HL-60/S4 treated with phorbol 12-myristate 13-acetate at 8.2 ng/mL for 4 days and 3 days (cell line): ENCODE measurements around the gene DNAJC28.
"Not testable (repeated sequence)": the region's sequence is repeated elsewhere in the genome, so short reads cannot be mapped to it uniquely, and the experiment has no call there.

Experiments used
- in situ Hi-C: fragments of 300-500 bp; cut with MboI; formaldehyde crosslinking; loops from 2 replicates; pipeline ENCODE4 v1.15.0; 2022; ENCODE audit warnings: low sequenced_read_pairs

Gene DNAJC28, protein sequence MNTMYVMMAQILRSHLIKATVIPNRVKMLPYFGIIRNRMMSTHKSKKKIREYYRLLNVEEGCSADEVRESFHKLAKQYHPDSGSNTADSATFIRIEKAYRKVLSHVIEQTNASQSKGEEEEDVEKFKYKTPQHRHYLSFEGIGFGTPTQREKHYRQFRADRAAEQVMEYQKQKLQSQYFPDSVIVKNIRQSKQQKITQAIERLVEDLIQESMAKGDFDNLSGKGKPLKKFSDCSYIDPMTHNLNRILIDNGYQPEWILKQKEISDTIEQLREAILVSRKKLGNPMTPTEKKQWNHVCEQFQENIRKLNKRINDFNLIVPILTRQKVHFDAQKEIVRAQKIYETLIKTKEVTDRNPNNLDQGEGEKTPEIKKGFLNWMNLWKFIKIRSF

DNA sequence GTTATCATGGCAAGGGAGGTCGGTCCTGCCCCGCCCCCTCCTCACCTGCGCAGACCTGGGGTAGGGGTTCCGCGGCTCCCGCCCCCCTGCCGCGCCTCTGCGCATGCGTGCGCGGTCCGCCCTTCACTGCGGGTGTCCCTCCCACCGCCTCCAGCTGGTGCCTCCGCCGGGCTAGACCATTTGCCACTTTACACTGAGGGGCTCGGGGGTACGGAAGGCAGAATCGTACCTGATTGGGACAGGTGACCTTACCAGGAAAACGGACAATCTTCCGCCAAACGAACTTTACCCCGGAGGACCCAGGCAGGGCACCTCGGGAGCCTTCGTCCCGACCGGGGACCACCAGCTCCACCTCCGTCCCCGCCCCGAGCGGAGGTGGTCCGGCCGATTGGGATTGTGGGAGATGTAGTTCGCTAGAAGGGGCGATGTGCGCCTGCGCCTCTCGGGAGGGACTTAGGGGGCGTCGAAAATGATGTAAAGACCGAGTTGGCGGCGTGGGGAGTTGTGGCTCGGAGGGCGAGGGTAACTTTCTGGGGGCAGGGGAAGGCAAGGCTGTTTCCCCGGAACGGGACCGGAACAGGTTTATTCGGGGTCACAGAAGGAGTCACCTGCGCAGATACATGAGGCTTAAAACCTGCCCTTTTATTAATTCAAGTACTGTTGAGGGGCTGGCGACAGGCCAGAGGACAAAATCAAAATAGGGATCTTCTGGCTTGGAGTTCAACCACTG is at the start of gene DNAJC28:
TSS of gene DNAJC28 (minus strand) at position 344 of the 730 bp plus-strand sequence. CDS start 2,323 bp downstream, outside the sequence.
- in situ Hi-C loops: no loop called here

DNA sequence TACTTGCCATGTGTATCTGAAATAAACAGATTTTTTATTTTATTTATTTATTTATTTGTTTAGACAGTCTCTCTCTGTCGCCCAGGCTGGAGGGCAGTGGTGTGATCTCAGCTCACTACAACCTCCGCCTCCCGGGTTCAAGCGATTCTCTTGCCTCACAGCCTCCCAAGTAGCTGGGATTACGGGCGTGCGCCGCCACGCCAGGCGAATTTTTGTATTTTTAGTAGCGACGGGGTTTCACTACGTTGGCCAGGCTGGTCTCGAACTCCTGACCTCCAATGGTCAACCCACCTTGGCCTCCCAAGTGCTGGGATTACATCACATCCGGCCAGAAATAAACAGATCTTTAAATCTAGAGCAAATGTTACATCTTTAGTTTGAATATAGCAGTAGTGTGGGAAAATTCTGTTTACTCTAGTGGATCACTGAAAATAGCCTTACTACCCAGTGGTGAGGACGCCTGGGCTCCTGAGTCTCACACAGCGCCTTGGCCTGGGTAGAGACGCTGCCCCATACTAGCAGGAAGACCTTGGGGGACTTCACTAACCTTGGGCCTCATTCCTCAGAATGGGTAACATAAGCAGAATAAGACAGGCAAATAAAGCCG is 49.7 kb upstream of the DNAJC28 start:
- in situ Hi-C loops: no loop called here

DNA sequence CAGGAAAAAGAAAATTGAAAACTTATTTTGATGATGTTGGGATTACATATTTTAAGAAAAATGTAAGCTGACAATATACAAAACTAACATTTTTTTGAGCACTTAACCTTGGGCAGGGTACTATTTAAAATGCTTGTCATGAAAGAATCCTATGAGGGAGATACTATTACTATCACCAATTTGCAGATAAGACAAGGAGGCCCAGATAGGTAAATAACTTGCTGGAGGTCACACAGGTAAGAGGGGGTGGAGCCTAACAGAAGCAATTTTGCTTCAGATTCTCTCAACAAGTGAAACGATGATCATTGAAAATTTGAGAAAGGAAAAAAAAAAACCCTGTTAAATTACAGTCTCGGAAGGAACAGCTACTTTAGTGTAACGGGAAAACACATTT is 49.2 kb upstream of the DNAJC28 start:
- in situ Hi-C loops: no loop called here

DNA sequence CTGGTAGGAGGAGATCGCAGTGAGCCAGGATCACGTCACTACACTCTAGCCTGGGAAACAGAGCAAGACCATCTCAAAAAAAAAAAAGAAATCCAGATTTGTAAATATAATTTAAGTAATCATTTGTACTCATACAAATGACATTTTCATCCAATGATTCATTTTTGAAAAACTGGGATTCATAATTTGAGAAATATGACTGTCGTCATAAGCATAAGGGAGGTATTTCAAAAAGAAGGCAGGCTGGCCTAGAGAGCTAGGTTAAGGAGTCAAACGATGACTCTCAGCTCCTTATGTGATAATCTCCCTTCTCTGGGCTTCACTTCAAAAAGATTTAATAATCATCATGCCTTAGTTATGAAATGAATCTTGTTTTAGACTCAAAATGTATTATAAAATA is 48.1 kb upstream of the DNAJC28 start:
- in situ Hi-C loops: no loop called here

DNA sequence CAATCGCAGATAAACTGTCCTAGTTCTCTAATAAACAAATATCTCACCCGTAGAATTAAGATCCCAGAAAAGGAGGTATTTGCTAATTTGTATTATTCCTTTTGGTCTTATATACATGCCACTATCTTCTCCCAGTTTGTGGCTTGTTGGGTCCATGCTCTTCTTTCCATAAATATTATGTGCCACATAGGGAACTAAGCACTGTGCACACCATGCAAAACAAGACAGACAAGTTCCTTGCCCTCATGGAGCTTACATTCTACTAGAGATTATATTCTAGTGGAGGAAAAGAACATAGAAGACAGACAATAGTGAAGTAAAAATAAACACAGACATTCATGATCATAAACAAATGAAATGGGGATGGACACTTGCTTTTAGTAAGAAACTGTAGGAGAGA is 45.7 kb upstream of the DNAJC28 start:
- in situ Hi-C loops: no loop called here

DNA sequence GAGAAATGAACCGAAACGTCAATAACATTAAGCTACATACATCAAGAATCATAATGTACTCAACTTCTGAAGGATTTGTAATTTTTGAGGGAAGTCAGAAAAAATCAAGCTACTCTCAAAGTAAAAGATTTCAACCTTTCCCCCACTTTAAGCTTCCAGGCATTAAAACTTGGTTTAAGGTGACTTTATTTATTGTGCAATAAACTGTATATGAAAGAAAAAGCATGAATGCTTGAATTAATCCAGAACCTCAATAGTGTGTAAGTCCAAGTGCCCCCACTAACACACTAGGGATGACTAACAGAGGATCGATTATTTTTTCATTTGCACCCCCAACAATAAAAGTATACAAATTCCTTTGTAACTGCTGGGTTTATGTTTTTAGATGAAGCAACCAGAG is 39.5 kb upstream of the DNAJC28 start:
- in situ Hi-C loops: no loop called here

DNA sequence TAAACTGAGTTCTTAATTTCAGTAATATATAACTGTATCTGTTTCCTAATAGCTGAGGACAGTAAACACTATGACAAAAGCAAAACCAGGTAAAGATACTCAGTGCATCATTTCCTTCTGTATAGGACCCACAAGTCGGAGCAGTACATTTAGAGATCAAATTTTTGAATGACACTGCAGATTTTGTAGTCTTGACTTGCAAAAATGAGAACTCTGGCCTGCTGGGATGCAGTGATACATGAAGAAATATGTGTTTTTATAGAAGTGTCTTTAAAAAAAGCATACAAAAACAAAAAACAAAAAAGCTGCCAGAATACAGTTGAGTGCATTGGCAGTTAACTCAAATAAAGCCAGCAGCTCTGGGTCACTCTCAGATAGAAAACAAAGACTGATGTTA is 31.4 kb upstream of the DNAJC28 start:
- in situ Hi-C loops: no loop called here

DNA sequence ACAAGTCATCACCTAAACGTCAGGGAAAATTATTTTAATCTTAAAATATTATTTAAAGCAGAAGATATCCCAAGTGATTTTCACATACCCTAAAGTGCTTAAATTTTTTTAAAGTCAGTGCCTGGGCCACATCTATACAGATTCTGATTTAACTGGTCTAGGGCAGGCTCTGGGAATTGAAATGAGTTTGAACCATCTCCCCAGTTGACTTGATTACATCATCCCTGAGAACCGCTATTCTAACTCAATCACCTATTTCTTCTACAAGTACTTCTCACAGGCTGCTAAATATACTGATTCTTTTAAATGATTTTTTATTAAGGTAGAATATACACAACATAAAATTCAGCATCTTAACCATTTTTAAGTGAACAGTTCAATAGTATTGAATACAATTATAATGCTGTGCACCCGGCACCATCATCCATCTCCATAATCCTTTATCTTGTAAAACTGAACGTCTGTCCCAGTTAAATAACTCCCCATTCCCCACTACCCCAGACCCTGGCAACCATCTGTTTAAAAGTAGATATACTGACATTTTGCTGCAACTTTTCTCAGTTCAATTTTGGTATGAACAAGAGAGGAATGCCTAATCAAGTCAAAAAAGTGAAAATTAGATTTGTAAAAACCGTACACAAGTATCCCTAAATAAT is 30.9 kb upstream of the DNAJC28 start:
- in situ Hi-C loops: no loop called here

DNA sequence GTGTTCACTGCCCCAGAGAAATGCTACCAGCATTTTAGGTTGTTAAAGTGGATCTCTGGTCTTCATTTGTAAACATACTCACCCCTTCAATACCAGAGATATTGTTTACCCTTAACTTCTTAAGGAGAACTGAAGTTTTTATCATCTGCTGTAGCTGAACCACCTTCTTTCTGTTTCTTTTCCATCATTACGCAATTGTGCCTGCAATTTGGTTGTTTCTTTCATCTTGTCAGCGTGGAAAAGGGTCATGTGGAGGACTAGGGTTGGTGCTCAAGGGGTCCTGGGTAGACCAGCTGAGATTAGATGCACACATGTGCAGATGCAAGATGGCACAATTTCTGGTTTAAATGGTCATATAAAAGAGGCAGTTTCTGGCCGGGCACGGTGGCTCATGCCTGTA is 27.4 kb upstream of the DNAJC28 start:
- in situ Hi-C loops: no loop called here

DNA sequence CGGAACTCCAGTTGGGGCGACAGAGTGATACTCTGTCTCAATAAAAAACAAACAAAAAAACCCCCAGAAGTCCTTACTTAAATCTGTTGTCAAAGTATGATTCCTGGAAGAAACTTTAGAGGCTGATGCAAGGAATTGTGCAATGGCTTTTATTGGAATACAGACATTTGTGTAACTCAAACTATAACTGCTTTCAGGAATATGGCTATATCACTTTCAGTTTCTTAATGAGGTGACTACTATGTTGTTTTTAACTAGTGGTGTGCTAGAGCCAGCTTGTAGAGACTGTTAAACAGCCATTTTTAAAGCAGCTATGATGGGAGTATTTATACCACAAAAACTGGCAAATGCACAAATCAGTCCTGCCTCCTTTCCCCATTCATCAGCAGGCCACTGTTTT is 22.7 kb upstream of the DNAJC28 start:
- in situ Hi-C loops: no loop called here

DNA sequence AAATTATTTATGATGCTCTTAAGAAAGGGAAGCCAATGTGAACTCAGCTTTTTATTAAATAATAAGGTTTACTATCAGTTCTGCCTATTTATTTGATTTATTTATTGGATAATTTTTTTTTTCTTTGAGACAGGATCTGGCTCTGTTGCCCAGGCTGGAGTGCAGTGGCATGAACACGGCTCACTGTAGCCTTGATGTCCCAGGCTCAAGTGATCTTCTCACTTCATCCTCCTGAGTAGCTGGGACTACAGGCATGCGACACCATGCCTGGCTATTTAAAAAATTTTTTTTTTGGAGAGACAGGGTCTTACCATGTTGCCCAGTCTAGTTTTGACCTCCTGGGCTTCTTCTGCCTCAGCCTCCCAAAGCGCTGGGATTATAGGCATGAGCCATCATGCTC is 21.0 kb upstream of the DNAJC28 start:
- in situ Hi-C loops: no loop called here

DNA sequence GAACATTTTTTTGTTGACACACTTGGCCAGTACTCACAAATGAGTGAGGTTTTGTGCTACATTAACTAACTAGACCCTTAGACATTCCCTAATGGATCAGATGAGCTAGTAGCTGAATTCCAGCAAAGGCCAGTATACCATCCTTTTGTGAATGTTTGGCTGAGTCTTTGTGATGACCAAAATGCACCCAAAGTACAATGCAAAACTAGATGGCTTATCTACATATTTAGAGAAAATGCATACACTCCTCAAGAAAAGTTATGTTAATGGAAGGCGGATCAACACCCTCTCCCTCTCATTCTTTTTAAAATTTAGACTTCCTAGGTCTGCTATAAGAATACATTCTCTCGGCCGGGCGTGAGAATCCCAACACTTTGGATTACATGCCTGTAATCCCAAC is 20.1 kb upstream of the DNAJC28 start:
- in situ Hi-C loops: no loop called here

DNA sequence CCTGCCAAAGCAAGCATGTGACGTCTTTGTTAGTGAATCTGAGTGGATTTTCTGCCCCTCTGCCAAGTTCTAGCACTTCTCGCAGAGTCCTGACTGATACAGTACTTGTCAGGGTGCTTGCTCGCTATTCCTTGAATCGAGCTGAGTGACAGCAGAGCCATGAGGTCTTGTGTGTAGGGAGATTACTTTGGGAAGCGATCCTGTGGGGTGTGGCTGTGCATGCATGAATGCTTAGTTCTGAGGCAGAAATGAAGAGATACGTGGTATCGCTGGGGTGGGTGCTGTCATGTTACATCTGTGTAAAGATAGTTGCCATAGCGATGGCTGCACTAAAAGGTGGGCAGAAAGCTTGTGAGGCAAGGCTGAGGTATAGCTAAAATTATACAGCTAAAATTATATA is 19.3 kb upstream of the DNAJC28 start:
- in situ Hi-C loops: no loop called here

DNA sequence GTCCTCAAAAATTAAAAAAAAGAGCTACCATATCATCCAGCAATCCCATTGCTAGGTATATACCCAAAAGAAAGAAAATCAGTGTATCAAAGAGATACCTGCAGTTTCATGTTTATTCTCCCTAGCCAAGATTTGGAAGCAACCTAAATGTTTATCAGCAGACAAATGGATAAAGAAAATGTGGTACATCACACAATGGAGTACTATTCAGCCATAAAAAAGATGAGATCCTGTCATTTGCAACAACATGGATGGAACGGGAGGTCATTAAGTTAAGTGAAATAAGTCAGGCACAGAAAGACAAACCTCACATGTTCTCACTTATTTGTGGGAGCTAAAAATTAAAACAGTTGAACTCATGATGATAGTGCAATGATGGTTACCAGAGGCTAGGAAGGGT is 15.5 kb upstream of the DNAJC28 start:
- in situ Hi-C loops: not testable (repeated sequence)

DNA sequence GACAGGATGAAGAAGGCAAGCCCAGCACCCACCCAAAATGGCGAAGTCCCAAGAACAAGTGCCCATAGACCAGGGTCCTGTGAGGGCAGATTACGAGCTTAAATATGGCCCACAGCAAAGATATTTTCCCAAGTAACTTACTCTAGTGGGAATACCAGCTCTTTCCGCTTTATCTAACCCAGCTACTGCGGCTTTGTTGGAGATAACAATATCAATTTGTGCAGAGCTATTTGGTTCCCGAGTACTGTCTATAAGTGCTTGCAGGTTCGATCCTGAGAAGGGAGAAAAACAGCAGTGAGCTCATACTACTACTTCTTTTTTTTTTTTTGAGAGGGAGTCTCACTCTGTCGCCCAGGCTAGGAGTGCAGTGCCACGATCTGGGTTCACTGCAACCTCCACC is 14.3 kb upstream of the DNAJC28 start:
- in situ Hi-C loops: no loop called here

DNA sequence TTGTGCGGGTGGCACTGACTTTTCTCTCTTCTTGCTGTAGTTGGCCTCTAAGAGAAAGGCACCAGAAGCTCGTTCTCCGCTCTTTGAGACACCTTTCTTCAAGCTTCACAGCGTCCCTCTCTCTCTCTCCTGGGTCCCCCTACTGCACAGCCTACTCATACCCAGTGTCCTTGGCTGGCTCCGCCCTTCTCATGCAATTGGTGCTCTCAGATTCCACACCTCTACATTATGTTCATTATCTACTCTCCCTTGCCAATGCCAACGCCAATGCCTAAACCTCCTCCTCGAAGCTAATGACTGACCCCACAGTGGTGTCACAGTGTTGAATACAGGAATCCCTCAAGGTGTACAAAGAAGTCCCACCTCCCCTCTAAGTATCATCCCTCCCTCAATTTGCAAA is 4.8 kb upstream of the DNAJC28 start:
- in situ Hi-C loops: no loop called here

DNA sequence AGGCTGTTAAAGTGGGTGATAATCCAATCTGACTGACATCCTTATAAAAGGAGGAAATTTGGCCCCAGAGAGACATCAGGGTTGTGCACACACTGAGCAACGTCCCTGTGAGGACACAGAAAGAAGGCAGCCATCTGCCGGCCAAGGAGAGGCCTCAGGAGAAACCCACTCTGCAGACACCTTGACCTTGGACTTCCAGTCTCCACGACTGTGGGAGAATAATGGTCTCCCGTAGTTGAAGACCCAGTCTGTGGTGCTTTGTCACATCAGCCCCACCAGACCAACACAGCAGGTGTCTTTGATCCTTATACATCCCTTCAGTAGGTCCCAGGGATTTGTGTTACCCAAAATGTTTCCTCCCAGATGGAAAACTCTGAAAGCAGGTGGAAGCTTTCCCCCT is 4.2 kb upstream of the DNAJC28 start:
- in situ Hi-C loops: no loop called here

DNA sequence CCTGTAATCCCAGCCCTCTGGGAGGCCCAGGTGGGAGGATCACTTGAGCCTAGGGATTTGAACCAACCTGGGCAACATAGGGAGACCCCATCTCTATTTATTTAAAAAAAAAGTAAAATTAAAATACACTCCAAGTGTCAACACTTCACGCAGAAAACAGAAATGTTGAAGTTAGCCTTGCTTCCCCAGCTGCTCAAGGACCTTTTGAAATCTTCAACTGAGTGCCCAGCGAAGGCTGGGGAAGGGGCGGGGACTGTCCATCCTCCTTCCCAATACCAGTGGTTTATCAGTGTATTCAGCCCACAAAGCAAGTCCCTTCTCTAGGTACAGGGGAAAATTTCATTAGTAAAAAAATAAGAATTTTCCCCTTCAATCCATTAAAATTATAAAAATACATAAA is 2.2 kb upstream of the DNAJC28 start:
- in situ Hi-C loops: no loop called here

DNA sequence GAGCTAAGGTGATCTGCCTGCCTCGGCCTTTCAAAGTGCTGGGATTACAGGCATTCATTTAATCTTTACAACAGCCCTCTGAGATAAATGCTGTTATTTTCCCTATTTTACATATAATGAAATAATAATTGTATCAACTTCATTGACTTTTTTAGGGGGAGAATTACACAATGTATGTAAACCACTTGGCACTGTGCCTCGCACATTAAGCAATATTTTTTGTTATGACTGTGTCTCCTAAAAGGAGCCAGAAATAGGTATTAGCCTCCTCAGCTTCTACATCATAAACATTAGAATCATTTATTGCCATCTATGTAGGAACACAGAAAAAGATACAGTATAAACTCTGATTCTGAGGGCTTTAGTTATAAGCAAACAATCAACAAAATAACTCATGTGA is 1.1 kb upstream of the DNAJC28 start:
- in situ Hi-C loops: no loop called here

DNA sequence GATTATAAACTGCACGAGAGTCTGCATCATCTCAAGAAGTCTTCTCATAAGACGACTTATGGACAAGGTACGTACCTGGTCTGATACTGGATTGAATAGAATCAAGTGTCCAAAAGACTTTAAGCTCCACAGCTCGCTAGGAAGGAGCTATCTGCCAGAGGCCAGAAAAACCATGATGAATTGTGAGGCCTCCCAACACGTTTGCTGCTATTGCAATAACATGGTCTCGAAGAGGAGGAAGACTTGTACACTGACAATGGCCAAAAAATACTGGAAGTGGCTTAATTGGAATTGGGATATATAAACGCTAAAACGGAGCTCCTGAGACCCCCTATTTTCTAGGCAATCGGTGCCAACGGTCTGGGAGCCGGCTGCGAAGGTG is 534 bp downstream of the DNAJC28 start:
- in situ Hi-C loops: no loop called here

DNA sequence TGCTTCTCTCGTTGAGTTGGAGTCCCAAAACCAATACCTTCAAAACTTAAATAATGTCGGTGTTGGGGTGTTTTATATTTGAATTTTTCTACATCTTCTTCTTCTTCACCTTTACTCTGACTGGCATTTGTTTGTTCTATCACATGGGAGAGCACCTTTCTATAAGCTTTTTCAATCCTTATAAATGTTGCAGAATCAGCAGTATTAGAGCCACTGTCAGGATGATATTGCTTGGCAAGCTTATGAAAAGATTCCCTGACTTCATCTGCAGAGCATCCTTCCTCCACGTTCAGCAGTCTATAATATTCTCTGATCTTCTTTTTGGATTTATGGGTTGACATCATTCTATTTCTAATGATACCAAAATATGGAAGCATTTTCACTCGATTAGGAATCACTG is 2.6 kb downstream of the DNAJC28 start:
- in situ Hi-C loops: no loop called here

DNA sequence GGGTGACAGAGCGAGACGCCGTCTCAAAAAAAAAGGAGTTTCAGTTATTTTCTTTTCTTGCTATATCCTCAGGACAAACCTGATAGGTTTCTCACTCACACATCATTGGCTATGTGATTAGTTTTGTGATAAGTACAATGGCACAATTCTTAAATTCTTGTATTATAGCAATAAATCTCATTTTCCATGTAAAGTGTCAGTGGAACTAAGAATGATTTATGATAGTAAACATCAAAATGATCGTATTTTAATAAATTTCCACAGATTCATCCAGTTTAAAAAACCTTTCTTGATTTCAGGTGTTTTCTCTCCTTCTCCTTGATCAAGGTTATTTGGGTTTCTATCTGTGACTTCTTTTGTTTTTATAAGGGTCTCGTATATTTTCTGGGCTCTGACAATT is 3.5 kb downstream of the DNAJC28 start:
- in situ Hi-C loops: no loop called here
